Left renal cortex interstitium (tissue), 4 donors: ENCODE data around the gene KCNJ4. TPM values are rescaled to one million over a fixed set of nuclear protein-coding genes. Genes with fewer than 3 reads are reported as not detected.
"Not testable (repeated sequence)": the region's sequence is repeated elsewhere in the genome, so short reads cannot be mapped to it uniquely, and the experiment has no call there.

ENCODE experiments used
- DNase-seq, 4 donors: peaks; one replicate each; pipeline ENCODE4 v3.0.0-alpha.2; 2013; ENCODE audit warnings: low read depth in 4 of 4, low spot score in 2 of 4, missing footprints in 1 of 4
- polyA plus RNA-seq, 4 donors: library from polyadenylated mRNA; unstranded; fragments of 120-200 nt; gene quantifications; one replicate each; pipeline ENCODE4 v1.2.1, GENCODE V29; 2013; ENCODE audit not compliant: insufficient read length in 4 of 4

Gene KCNJ4
- polyA plus RNA-seq, 4 donors = 0.19 to 0.36 (median 0.20) TPM

GRCh38 chr22:38395944-38396343 lies 59.1 kb downstream of the KCNJ4 start:
- not testable (repeated sequence) for DNase-seq

- not testable (repeated sequence) for DNase-seq
Observed at GRCh38 chr22:38394929-38395624, 59.9 kb downstream of the KCNJ4 start.

- not testable (repeated sequence) for DNase-seq
Observed at GRCh38 chr22:38389428-38389818, 65.6 kb downstream of the KCNJ4 start.

GRCh38 chr22:38388506-38389427 lies 66.2 kb downstream of the KCNJ4 start:
- not testable (repeated sequence) for DNase-seq

GRCh38 chr22:38386918-38387317 lies 68.1 kb downstream of the KCNJ4 start:
- DNase-seq = not testable (repeated sequence)

- DNase-seq = no peak
Observed at GRCh38 chr22:38383417-38383816, 71.6 kb downstream of the KCNJ4 start.

GRCh38 chr22:38381371-38381770 lies 73.6 kb downstream of the KCNJ4 start:
- not testable (repeated sequence) for DNase-seq

Other genes starting within 250 kb of the KCNJ4 start
- 10 to 100 TPM; 37.9 to 48.7 (median 39.8) TPM for gene TMEM184B, start 182.2 kb downstream of the KCNJ4 start, polyA plus RNA-seq
- 100 to 1,000 TPM; 112 to 207 (median 160) TPM for gene CSNK1E, start 137.8 kb downstream of the KCNJ4 start, polyA plus RNA-seq
- 10 to 100 TPM in 3 of 4 donors, 1 to 10 TPM in 1; 8.4 to 11.7 (median 10.9) TPM for gene KDELR3, start 12.9 kb upstream of the KCNJ4 start, polyA plus RNA-seq
- gene DDX17, start 51.1 kb upstream of the KCNJ4 start, polyA plus RNA-seq = 1,000 to 10,000 TPM in 2 of 4 donors, 100 to 1,000 TPM in 2; 632 to 1,158 (median 901) TPM
- 1 to 10 TPM; 5.2 to 7.1 (median 5.5) TPM for gene DMC1, start 115.0 kb upstream of the KCNJ4 start, polyA plus RNA-seq
- gene FAM227A, start 201.2 kb upstream of the KCNJ4 start, polyA plus RNA-seq = 10 to 100 TPM in 2 of 4 donors, 1 to 10 TPM in 2; 3.6 to 12.6 (median 7.8) TPM
- 10 to 100 TPM; 58.4 to 60.8 (median 59.9) TPM for gene CBY1, start 201.4 kb upstream of the KCNJ4 start, polyA plus RNA-seq
- gene TOMM22, start 226.8 kb upstream of the KCNJ4 start, polyA plus RNA-seq = 100 to 1,000 TPM in 1 of 4 donors, 10 to 100 TPM in 3; 85.1 to 103 (median 88.8) TPM
- 10 to 100 TPM; 38.0 to 45.8 (median 40.1) TPM for gene JOSD1, start 245.7 kb upstream of the KCNJ4 start, polyA plus RNA-seq